LNCaP clone FGC (cell line): Measurements from ENCODE around the gene PHYH.
"Not testable (repeated sequence)": the region's sequence is repeated elsewhere in the genome, so short reads cannot be mapped to it uniquely, and the experiment has no call there.

Experiments used
- DNase-seq: peaks from one replicate; pipeline ENCODE4 v3.0.0-alpha.2; 2011; ENCODE audit warnings: low read depth
- H3K4me3 ChIP-seq: 2 replicates; pipeline ENCODE4 v1.5.1; 2011; ENCODE audit warnings: mild to moderate bottlenecking, low read depth, low read length, control low read depth
- TF ChIP-seq, protein P1 (sequence below): IDR thresholded peaks from 2 replicates; pipeline ENCODE4 v1.5.1; 2012; ENCODE audit warnings: mild to moderate bottlenecking; ENCODE audit not compliant: control insufficient read depth, insufficient read depth; ENCODE audit errors: extremely low read depth

Gene PHYH

DNA sequence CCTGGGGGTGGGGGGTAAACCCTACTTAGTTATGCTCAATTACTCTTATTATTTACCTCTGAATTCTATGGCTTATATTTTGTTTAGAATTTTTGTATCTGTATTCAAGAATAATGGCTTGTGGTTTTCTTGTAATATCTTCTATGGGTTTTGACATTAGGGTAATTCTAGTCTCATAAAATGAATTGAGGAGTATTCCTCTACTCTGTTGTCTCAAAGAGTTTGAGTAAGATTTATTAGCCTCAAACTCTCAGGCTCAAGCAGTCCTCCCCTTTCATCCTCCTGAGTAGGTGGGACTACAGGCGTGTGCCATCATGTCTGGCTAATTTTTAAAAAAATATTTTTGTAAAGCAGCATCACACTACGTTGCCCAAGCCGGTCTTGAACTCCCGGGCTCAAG, 46.1 kb downstream of the PHYH start:
- no peak for DNase-seq
- TF ChIP-seq, protein P1, sequence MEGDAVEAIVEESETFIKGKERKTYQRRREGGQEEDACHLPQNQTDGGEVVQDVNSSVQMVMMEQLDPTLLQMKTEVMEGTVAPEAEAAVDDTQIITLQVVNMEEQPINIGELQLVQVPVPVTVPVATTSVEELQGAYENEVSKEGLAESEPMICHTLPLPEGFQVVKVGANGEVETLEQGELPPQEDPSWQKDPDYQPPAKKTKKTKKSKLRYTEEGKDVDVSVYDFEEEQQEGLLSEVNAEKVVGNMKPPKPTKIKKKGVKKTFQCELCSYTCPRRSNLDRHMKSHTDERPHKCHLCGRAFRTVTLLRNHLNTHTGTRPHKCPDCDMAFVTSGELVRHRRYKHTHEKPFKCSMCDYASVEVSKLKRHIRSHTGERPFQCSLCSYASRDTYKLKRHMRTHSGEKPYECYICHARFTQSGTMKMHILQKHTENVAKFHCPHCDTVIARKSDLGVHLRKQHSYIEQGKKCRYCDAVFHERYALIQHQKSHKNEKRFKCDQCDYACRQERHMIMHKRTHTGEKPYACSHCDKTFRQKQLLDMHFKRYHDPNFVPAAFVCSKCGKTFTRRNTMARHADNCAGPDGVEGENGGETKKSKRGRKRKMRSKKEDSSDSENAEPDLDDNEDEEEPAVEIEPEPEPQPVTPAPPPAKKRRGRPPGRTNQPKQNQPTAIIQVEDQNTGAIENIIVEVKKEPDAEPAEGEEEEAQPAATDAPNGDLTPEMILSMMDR = no peak
- H3K4me3 ChIP-seq = no peak overlapping the region

DNA sequence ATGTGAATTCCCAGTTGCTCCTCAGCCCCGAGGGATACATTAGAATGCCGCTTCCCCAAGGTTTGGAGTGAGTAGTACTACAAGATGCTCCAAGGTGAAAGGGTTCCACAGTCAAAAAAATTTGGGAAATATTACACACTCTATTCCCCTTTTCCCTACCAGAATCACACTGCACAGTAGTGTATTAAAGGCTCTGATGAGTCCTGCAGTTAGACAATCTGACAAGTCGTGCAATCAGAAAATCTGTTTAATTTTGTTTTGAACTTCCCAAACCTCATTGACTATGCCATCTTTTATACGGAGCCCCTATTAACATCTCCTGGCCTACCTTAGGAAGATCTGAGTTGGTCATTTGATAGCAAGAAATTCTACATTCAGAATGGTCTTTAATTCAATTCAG, 52.1 kb downstream of the PHYH start:
- DNase-seq = no peak
- no peak overlapping the region for H3K4me3 ChIP-seq
- TF ChIP-seq, protein P1 = no peak

DNA sequence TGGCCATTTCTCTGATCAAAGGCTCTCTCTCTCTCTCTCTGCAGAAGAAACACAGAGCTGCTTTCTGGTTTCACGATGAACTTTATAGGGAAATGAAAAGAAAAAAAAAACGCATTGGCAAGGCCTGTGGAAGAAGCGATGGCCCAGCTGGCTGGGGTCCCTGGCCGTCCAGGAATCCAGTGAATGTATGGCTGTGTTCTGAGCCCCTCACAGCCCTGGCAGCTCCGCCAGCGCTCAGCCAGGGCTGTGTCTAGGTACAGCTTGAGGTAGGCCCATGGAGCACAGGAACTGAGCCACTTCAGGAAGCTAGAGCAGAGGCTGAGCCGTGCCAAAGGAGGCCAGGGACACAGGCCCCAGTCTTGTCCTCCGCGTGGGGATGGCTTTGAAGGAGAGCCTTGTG, 52.6 kb downstream of the PHYH start:
- DNase-seq = no peak
- TF ChIP-seq, protein P1 = no peak
- no peak overlapping the region for H3K4me3 ChIP-seq

DNA sequence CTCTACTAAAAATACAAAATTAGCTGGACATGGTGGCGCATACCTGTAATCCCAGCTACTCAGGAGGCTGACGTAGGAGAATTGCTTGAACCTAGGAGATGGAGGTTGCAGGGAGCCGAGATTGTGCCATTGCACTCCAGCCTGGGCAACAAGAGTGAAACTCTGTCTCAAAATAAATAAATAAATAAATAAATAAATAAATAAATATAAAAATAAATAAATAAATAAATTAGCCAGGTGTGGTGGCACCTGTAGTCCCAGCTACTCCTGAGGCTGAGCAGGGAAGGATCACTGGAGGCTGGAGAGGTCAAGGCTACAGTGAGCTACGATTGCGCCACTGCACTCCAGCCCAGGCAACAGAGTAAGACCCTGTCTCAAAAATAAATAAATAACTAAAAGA, 57.6 kb downstream of the PHYH start:
- H3K4me3 ChIP-seq, DNase-seq: not testable (repeated sequence)

DNA sequence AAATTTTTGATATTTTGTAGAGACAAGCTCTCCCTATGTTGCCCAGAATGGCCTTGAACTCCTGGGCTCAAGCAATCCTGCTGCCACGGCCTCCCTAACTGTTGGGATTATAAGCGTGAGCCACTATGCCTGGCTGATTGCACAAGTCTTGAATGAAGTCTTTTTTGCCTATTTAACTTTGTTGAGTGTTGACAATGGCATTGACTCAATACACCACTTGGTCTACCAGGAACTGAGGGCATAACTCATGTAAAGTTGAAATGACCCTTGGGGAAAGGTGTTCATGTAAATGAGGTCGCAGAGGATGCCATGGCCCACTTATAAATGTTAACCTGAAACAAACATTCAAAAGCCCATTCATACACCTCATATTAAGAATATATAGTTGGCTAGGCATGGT, 58.3 kb downstream of the PHYH start:
- DNase-seq = no peak
- no peak overlapping the region for H3K4me3 ChIP-seq
- TF ChIP-seq, protein P1 = no peak

DNA sequence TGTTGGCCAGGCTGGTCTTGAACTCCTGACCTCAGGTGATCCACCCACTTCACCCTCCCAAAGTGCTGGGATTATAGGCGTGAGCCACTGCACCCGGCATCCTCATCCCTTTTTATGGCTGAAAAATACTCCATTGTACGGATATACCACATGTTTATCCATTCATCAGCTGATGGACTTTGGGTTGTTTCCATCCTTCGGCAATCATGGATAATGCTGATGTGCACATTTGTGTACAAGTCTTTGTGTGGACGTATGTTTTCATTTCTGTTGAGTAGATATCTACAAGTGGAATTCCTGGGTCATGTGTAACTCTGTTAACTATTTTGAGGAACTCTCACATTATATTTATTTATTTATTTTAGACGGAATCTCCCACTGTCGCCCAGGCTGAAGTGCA, 59.9 kb downstream of the PHYH start:
- TF ChIP-seq, protein P1 = no peak
- no peak overlapping the region for H3K4me3 ChIP-seq
- DNase-seq = no peak

DNA sequence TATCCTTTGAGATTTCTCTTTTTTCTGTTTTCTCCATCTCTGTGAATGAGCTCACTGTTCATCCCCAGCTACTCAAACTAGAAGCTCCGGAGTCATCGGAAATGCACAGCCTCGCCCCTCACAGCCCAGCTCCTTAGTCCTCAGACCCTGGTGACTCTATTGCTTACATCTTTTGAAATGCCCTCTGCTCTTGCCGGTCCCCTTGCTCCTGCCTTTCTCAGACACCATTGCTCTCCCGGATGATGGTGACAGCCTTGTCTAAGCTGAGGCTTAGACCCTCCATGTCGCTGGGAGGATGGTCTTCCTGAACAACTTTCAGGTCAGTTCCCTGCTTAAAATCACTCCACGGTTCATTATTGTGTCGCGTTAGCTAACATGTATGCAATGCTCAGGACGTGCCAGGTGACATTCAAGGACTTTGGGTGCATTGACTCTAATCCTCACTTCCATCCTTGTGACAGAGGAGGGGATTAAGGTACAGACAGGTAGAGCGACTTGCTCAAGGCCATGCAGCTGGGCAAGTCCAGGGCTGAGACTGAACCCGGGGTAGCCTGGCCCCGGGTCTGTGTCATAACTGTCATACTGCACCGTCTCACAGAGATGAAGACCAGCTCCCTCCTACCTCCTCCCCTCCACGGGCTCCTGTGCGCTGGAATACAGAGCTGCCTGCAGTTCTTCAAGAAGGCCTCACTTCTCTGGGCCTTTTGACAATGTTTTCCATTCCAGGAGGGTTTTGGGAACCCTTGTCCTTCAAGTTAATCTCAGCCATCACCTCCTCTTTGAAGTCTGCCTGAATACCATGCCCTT, 61.4 kb downstream of the PHYH start:
- no peak for DNase-seq
- TF ChIP-seq, protein P1 = no peak
- H3K4me3 ChIP-seq = no peak overlapping the region

DNA sequence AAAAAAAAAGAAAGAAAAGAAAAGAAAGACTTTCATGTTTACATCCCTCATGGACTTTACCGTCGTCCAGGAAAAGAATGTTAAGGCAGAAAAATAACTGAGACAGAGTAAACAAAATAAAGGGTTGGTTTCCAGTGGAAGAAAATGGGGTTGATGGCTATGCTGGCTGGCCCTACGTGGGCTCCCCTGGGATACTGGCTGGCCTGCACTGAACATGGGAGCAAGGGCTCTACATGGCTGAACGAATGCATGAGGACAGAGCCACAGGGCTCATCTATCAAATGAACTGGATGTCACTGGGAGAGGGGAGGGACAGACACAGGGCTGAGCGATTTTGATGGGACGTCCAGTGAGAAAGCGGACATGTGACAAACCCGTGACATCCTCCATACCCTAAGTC, 63.2 kb downstream of the PHYH start:
- H3K4me3 ChIP-seq = no peak overlapping the region
- TF ChIP-seq, protein P1 = no peak
- DNase-seq = no peak

DNA sequence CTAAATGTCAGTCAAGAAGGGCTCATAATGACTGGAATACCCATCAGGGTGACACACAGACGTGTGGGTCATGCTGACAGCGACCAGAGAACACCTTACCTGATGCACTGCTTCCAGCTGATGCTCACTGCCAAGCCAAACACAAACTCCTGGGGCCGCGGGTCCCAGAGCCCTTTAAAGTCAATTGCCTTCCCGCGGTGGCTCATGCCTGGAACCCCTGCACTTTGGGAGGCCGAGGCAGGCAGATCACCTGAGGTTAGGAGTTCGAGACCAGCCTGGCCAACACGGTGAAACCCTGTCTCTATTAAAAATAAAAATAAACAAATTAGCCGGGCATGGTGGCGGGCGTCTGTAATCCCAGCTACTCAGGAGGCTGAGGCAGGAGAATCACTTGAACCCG, 65.1 kb downstream of the PHYH start:
- H3K4me3 ChIP-seq, DNase-seq: not testable (repeated sequence)
